ENCODE results near the gene SDHB.

SDHB gene

DNA sequence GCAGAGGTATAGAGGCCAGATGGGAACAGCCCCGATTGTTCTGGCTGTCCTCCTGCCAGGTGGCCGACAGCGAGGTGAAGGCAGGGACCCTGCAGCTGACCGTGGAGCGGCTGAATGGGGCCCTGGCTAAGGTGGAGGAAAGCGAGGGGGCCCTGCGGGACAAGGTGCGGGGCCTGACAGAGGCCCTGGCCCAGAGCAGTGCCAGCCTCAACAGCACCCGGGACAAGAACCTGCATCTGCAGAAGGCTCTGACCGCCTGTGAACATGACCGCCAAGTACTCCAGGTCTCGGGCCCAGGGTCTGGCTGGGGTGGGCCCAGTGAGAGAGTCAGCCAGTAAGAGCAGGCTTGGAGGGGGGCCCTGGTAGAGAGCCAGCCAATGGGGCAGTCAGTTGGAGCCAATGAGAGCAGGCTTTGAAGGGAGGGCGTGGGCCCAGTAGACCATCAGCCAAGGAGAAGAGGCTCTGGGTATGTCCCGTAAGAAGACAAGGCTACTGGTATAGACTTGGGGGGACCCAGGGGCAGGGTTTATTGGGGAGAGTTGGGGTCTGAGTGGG, 84.7 kb downstream of the SDHB start:
- no peak for DNase-seq (ENCODE audit: low read depth, low spot score)

Measured in activated naive CD8-positive, alpha-beta T cell treated with anti-CD3 and anti-CD28 coated beads, Interleukin-2, amount 50 U/mL, for 16 hours (primary cell).